GM12801 (cell line): ENCODE measurements around the gene RNF167.

Experiments
- TF ChIP-seq, protein P1 (sequence below): IDR thresholded peaks from one replicate; pipeline ENCODE4 v1.5.1; 2011; ENCODE audit warnings: control low read depth; ENCODE audit not compliant: insufficient read length; ENCODE audit errors: extremely low read depth

The RNF167 gene

GRCh38 chr17:4895657-4896331, 44.3 kb upstream of the RNF167 start:
- TF ChIP-seq, protein P1, sequence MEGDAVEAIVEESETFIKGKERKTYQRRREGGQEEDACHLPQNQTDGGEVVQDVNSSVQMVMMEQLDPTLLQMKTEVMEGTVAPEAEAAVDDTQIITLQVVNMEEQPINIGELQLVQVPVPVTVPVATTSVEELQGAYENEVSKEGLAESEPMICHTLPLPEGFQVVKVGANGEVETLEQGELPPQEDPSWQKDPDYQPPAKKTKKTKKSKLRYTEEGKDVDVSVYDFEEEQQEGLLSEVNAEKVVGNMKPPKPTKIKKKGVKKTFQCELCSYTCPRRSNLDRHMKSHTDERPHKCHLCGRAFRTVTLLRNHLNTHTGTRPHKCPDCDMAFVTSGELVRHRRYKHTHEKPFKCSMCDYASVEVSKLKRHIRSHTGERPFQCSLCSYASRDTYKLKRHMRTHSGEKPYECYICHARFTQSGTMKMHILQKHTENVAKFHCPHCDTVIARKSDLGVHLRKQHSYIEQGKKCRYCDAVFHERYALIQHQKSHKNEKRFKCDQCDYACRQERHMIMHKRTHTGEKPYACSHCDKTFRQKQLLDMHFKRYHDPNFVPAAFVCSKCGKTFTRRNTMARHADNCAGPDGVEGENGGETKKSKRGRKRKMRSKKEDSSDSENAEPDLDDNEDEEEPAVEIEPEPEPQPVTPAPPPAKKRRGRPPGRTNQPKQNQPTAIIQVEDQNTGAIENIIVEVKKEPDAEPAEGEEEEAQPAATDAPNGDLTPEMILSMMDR: no peak

DNA sequence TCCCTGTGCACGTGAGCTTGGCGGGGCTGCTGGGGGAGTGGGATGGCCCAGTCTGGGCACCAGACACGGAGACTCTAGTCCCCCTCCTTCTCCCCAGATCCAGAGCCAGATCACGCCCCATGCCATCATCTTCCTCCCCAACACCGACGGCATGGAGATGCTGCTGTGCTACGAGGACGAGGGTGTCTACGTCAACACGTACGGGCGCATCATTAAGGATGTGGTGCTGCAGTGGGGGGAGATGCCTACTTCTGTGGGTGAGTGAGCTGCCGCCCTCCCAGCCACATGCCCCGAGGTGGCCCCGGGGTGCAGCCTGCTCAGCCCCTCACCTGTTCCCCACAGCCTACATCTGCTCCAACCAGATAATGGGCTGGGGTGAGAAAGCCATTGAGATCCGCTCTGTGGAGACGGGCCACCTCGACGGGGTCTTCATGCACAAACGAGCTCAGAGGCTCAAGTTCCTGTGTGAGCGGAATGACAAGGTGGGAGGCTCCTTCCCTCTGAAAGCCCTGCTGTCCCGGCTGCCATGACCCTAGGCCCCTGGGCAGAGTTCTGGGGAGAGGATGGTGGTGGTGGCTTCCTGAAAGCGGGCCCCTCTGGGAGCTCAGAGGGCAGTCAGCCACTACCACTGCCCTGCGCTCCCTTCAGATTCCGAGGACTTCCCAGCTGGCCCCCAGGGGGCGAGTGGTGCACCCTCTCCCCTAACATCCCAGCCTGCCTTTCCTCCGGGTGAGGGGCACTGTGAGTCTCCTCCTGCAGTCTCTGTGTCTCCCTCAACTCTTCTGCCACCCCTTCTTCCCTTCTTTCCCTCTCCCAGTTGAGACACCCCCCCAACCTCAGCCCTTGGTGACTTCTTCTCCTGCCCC, 43.5 kb upstream of the RNF167 start:
- TF ChIP-seq, protein P1: no peak

DNA sequence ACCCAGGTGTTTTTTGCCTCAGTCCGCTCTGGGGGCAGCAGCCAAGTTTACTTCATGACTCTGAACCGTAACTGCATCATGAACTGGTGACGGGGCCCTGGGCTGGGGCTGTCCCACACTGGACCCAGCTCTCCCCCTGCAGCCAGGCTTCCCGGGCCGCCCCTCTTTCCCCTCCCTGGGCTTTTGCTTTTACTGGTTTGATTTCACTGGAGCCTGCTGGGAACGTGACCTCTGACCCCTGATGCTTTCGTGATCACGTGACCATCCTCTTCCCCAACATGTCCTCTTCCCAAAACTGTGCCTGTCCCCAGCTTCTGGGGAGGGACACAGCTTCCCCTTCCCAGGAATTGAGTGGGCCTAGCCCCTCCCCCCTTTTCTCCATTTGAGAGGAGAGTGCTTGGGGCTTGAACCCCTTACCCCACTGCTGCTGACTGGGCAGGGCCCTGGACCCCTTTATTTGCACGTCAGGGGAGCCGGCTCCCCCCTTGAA, 42.8 kb upstream of the RNF167 start:
- TF ChIP-seq, protein P1: no peak

- TF ChIP-seq, protein P1: no peak
Observed at GRCh38 chr17:4897785-4898184, 42.3 kb upstream of the RNF167 start.

- TF ChIP-seq, protein P1: no peak
Observed at GRCh38 chr17:4898351-4898750, 41.7 kb upstream of the RNF167 start.

DNA sequence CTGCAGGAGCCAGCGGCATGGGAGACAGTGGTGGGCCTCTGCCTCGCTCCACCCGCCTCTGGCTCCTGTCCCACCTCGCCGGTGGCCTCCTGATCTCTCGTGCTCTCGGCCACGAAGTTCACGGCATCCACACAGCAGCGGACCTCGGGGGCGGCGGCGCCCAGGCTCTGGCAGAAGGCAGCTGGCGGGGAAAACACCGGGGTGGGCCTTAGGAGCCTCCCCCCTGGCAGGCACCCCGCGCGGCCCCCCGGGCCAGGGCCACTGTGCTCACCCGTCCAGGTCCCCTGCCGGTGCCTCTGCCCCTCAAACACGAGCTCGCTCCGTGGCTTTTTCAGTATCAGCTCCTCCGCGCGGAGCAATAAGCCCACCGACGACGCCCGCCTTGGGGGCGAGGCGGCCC, 41.1 kb upstream of the RNF167 start:
- TF ChIP-seq, protein P1: no peak
